PFSK-1 (cell line): Measurements from ENCODE around the gene NMNAT3.

Experiments
- POLR2AphosphoS5 ChIP-seq: IDR thresholded peaks from 2 replicates; pipeline ENCODE4 v1.6.1; 2012; ENCODE audit warnings: low read depth, mild to moderate bottlenecking, control low read depth, low read length, moderate library complexity
- SIN3A ChIP-seq: IDR thresholded peaks from 2 replicates; pipeline ENCODE4 v1.6.1; 2012; ENCODE audit warnings: mild to moderate bottlenecking, low read length, moderate library complexity, borderline replicate concordance; ENCODE audit not compliant: insufficient read depth
- TAF1 ChIP-seq: IDR thresholded peaks from 2 replicates; pipeline ENCODE4 v1.6.1; 2012; ENCODE audit warnings: low read length, control low read depth, borderline replicate concordance; ENCODE audit not compliant: insufficient read depth

- TF ChIP-seq TAF1 (no peak), SIN3A (no peak), POLR2AphosphoS5 (no peak)
Measured at GRCh38 chr3:139524841-139525636, 152.7 kb downstream of the NMNAT3 start.
